HG03064 (cell line): ENCODE measurements around the gene PEX7.
"Not testable (repeated sequence)": the region's sequence is repeated elsewhere in the genome, so short reads cannot be mapped to it uniquely, and the experiment has no call there.

ENCODE experiments used
- ATAC-seq: cut with Tn5 transposase; IDR thresholded peaks from one replicate; pipeline ENCODE4 v1.9.1; 2021; ENCODE audit warnings: low read depth; ENCODE audit not compliant: unreplicated experiment

Gene PEX7

GRCh38 chr6:136947037-136947436 is 124.6 kb downstream of the PEX7 start:
- ATAC-seq, result no peak

- not testable (repeated sequence) for ATAC-seq
Measured at GRCh38 chr6:136949957-136950356, 127.6 kb downstream of the PEX7 start.

- ATAC-seq, result no peak
Measured at GRCh38 chr6:136950436-136951126, 128.2 kb downstream of the PEX7 start.

- no peak for ATAC-seq
Measured at GRCh38 chr6:136952714-136953260, 130.4 kb downstream of the PEX7 start.

GRCh38 chr6:136955123-136955522 is 132.7 kb downstream of the PEX7 start:
- ATAC-seq, result no peak

GRCh38 chr6:136956590-136957544 is 134.5 kb downstream of the PEX7 start:
- no peak for ATAC-seq

GRCh38 chr6:136958168-136958567 is 135.8 kb downstream of the PEX7 start:
- no peak for ATAC-seq

GRCh38 chr6:136959471-136959891 is 137.1 kb downstream of the PEX7 start:
- ATAC-seq, result no peak

- not testable (repeated sequence) for ATAC-seq
Measured at GRCh38 chr6:136959935-136960334, 137.5 kb downstream of the PEX7 start.

GRCh38 chr6:136960781-136961180 is 138.4 kb downstream of the PEX7 start:
- ATAC-seq, result no peak

- no peak for ATAC-seq
Measured at GRCh38 chr6:136961848-136962247, 139.5 kb downstream of the PEX7 start.

- no peak for ATAC-seq
Measured at GRCh38 chr6:136962661-136963060, 140.3 kb downstream of the PEX7 start.

GRCh38 chr6:136963259-136963658 is 140.9 kb downstream of the PEX7 start:
- no peak for ATAC-seq
